Activated CD4-positive, CD25-positive, alpha-beta regulatory T cell treated with anti-CD3 and anti-CD28 coated beads, Interleukin-2, amount 50 U/mL, for 16 hours (primary cell): ENCODE measurements around the gene KIF4B.

Source experiments
- DNase-seq: peaks from one replicate; pipeline ENCODE4 v3.0.0-alpha.2; 2020; ENCODE audit warnings: low read depth, low spot score

KIF4B gene

DNA sequence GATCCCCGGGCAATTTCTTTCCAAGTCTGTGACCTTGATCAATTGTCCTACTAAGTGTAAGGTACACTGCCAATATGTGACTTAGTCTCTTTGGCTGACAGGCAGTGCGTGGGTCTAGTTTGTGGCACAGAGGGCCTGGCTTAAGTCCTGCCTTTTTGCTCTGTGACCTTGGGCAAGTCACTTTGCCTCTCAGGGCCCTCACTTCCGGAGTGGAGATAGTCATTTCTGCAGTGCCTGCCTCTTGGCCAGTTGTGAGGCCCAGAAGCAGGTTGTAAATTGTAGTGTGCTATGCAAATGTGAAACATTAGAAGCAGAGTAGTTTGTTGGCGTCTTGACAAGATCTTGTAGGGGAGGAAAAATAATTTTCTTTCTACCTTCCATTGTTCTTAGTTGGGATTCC lies 39.0 kb downstream of the KIF4B start:
- DNase-seq = no peak

- DNase-seq = no peak
Measured at GRCh38 chr5:155053501-155053900, 39.9 kb downstream of the KIF4B start.

DNA sequence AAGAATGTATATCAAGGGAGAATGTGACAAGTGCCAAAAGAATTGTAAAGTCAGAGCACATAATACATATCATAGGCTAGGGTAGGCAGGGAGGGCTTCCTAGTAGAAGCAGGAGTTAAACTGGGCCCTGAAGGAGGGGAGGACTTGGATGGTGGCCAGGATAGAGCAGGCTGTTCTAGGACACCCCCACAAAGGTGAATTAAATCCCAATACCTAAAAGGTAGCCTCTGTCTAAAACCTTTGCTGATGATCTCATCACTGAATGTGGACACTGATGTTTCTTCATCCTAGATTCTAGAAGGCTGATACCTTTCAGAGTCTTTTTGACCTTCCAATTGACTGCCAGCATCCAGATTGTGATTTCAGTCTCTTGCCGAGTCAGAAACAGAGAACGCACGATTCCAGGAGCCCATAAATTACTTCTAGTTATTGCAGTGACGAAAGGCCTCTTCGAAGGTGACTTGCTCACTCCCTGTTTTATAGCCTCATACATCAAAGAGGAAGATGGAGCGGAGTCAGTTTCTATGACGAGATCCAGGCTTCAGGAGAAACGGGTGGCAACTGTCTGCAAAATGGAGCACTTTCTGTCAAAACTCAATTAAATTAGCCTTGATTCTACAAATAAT lies 43.2 kb downstream of the KIF4B start:
- no peak for DNase-seq

GRCh38 chr5:155057626-155058025 lies 44.1 kb downstream of the KIF4B start:
- DNase-seq = no peak

- DNase-seq = no peak
Measured at GRCh38 chr5:155064580-155064979, 51.0 kb downstream of the KIF4B start.

GRCh38 chr5:155066886-155067595 lies 53.5 kb downstream of the KIF4B start:
- DNase-seq = no peak
